ENCODE measurements around the gene DDX28. TPM values are rescaled to one million over a fixed set of nuclear protein-coding genes. Genes with fewer than 3 reads are reported as not detected.

Gene DDX28
- total and polyA plus RNA-seq, 2 experiments from 2014 or later = 12.2 to 23.8 TPM

GRCh38 chr16:68019167-68019680, 3.8 kb downstream of the DDX28 start:
- H3K27ac ChIP-seq (ENCODE audit: low read depth) = no peak overlapping the region
- no peaks in the 10 kb centered on the region for H3K36me3 ChIP-seq (ENCODE audit: insufficient read depth)
- H3F3A ChIP-seq (replicated peaks; ENCODE audit: low read depth) = peaks cover 6% of the 10 kb centered on the region; the same call in 1 of the 2 replicates
- no peaks in the 10 kb centered on the region for H3K9me2 ChIP-seq (ENCODE audit: insufficient read depth)
- TF ChIP-seq EZH2 (IDR thresholded peaks at IDR 0.05; ENCODE audit: low read depth, unreplicated experiment) (no peak), NANOG (IDR thresholded peaks at IDR 0.05; ENCODE audit: borderline replicate concordance) (no peak), EZH2phosphoT487 (IDR thresholded peaks at IDR 0.05; ENCODE audit: unreplicated experiment) (no peak), REST (IDR thresholded peaks at IDR 0.05; ENCODE audit: unreplicated experiment) (no peak), JUNB (IDR thresholded peaks at IDR 0.05; ENCODE audit: unreplicated experiment) (no peak), STAT1 (IDR thresholded peaks at IDR 0.05; ENCODE audit: unreplicated experiment) (no peak), ETS1 (IDR thresholded peaks at IDR 0.05) (no peak), ZNF114 (CRISPR knock-in tag; IDR thresholded peaks at IDR 0.05) (no peak), POLR2AphosphoS5 (IDR thresholded peaks at IDR 0.05; ENCODE audit: low read depth) (no peak), ZNF462 (CRISPR knock-in tag; IDR thresholded peaks at IDR 0.05) (no peak), ZNF331 (CRISPR knock-in tag; IDR thresholded peaks at IDR 0.05; ENCODE audit: low read depth) (no peak), CTCF (conservative IDR thresholded peaks at IDR 0.05; ENCODE audit: low read depth in 2 of 2) (no peak), CREB1 (CRISPR knock-in tag; IDR thresholded peaks at IDR 0.05; ENCODE audit: low read depth) (no peak)
- DNase-seq (ENCODE audit: low spot score) (no peak), ATAC-seq (no peak)
- no peak overlapping the region for H2AFZ ChIP-seq
- H3K27ac Mint-ChIP-seq = no peak overlapping the region
- H3K4me1 ChIP-seq (ENCODE audit: insufficient read depth) = peaks cover 14% of the 10 kb centered on the region; the same call in 1 of the 2 replicates
- no peak overlapping the region for H3K4me2 ChIP-seq
- no peak overlapping the region for H3K4me3 Mint-ChIP-seq
- peaks cover 24% of the 10 kb centered on the region for H3K79me2 ChIP-seq (replicated peaks; ENCODE audit: insufficient read depth)
- H3K36me3 Mint-ChIP-seq (ENCODE audit: low read depth) = peaks cover 10% of the 10 kb centered on the region; the same call in 2 of the 3 replicates
- H3K27me3 Mint-ChIP-seq (ENCODE audit: insufficient read depth, low read depth, poor library complexity) = peaks cover 8% of the 10 kb centered on the region
- no peak overlapping the region for H3K4me3 ChIP-seq
- H3K27me3 ChIP-seq (ENCODE audit: insufficient read depth) = no peaks in the 10 kb centered on the region
- H3K9me3 Mint-ChIP-seq = no peaks in the 10 kb centered on the region; the same call in 1 of the 3 replicates
- peaks cover 9% of the 10 kb centered on the region; the same call in 2 of the 3 replicates for H3K4me1 Mint-ChIP-seq
- no peaks in the 10 kb centered on the region; the same call in 1 of the 2 replicates for H4K20me1 ChIP-seq (replicated peaks; ENCODE audit: insufficient read depth)

All from GM23338 (cell line).